ENCODE measurements around the gene CPZ.

The CPZ gene

DNA sequence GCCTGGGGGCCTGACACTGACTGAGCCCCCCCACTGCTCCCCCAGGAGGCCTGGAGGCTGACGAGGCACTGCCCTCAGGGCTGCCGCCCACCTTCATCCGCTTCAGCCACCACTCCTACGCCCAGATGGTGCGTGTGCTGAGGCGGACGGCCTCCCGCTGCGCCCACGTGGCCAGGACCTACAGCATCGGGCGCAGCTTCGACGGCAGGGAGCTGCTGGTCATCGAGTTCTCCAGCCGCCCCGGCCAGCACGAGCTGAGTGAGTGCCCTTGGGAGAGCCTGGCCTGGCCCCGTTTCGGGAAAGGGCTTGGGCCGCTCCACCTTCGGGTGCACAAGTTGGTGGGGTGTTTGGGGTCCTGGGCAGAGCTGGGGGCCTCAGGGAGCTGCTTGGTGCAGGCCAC, 11.4 kb downstream of the CPZ start:
- in situ Hi-C loops (cut with HindIII; ENCODE audit: low pct_ligation_motif_present, low pct_unique_long_range_greater_than_20kb, low sequenced_read_pairs) = no loop called here
- DNase-seq = no peak

DNA sequence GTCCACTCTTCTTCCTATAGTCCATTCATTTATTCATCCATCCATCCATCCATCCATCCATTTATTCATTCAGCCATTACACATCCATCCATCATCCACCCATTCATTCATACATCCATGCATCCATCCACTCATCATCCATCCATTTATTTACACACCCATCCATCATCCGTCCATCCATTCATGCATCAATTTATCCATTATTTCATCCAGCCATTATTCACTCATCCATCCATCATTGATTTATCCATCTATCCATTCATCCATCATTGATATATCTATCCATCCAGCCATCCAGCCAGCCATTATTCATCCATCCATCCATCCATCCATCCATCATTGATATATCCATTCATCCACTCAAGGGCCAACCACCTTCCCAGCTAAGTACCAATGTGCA, 12.7 kb downstream of the CPZ start:
- DNase-seq = no peak
- in situ Hi-C loops (cut with HindIII; ENCODE audit: low pct_ligation_motif_present, low pct_unique_long_range_greater_than_20kb, low sequenced_read_pairs) = no loop called here

DNA sequence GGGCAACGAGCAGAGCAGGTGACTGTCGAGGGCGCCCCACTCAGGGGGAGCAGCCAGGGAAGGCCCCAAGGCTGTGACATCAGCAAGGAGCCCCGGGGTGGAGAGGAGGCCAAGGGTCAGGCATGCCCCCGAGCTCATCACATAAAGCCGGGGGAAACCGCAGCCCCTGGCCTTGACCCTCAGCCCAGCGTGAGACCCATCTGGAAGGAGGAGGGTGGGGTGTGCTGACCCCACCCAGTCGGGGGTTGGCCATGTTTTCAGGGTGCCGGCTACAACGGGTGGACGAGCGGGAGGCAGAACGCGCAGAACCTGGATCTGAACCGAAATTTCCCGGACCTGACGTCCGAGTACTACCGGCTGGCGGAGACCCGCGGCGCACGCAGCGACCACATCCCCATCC, 13.9 kb downstream of the CPZ start:
- DNase-seq = no peak
- in situ Hi-C loops (cut with HindIII; ENCODE audit: low pct_ligation_motif_present, low pct_unique_long_range_greater_than_20kb, low sequenced_read_pairs) = no loop called here

DNA sequence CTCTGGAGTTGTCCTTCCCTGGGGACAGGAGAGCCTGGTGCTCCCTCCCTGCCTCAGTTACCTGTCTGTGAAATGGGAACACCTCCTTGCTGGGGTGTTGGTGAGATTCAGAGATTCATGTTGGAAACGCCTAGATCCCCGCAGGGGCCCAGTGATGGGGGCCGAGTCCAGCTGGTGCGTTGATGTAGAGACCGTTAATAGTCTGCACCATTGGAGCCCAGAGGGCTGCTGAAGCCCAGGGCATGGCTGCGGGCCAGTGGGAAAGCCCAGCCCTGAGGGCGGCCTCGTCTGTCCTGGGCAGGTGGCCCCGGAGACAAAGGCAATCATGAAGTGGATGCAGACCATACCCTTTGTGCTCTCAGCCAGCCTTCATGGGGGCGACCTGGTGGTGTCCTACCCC, 14.4 kb downstream of the CPZ start:
- DNase-seq = no peak
- in situ Hi-C loops (cut with HindIII; ENCODE audit: low pct_ligation_motif_present, low pct_unique_long_range_greater_than_20kb, low sequenced_read_pairs) = no loop called here

DNA sequence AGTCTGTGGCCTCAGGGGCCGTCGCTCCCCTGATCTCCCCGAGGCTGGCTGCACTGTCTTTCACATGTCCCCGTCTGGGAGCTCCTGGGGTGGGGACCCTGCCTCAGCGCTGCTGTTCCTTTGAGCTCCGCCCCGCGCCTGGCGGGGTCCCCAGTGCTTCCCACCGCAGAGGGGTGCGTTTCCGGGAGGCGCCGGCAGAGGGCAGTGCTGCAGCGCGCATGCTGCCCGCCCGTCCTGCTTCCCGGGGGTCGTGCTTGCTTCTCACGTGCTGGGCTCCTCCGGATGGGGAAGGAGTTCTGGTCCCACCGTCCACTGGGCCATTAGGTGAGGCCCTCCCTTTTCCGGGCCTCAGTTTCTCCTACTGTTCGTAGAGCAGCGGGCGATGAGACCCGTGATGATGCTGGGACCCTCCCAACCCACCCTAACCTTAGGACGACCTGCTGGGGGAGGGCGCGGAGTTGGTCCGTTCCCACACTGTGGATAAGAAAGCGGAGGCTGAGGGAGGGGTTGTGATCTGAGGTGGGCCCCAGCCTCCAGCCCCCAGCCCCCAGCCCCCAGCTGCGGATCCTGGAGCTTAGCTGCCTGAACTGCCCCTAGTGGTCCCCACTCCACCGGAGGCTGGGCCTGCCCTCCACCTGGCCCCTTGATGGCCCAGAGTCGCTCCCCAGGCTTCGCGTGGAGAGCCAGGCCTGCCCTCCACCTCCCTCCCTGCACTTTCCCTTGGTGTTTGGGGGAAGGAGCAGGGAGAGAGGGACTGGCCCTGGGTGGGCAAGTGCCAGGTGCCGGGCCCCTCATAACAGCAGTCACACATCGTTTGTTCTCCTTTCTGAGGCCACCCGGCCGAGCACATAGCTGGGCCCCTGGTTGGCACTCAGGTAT, 15.3 kb downstream of the CPZ start:
- peak; percentile 17 for DNase-seq
- in situ Hi-C loops (cut with HindIII; ENCODE audit: low pct_ligation_motif_present, low pct_unique_long_range_greater_than_20kb, low sequenced_read_pairs) = no loop called here

DNA sequence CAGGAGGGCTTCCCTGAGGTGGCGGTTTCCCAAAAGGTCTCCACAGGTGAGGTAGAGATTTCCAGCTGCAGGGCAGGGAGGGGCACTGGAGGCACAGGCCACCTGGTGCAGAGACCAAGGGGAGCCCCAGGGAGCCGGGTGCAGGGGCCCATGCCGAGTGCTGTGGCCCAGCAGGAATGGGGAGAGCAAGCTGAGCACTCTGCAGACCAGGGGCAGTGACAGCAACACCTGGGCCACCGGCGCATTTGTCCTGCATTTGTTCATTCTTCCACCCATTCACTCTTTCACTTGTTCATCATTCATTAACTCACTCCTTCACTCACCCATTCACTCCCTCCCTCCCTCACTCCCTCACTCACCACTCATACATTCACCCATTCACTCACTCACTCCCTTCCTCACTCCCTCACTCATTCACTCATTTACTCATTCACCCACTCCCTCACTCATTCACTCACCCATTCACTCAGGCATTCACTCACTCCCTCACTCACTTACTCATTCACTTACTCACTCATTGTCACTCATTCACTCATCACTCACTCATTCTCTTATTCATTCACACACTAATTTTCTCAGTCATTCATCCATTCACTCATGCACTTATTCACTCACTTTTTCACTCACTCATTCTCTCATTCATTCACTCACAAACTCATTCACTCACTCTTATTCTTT, 16.3 kb downstream of the CPZ start:
- DNase-seq = no peak
- in situ Hi-C loops (cut with HindIII; ENCODE audit: low pct_ligation_motif_present, low pct_unique_long_range_greater_than_20kb, low sequenced_read_pairs) = no loop called here

GRCh38 chr4:8609406-8609805, 16.8 kb downstream of the CPZ start:
- in situ Hi-C loops (cut with HindIII; ENCODE audit: low pct_ligation_motif_present, low pct_unique_long_range_greater_than_20kb, low sequenced_read_pairs) = no loop called here
- DNase-seq = no peak

DNA sequence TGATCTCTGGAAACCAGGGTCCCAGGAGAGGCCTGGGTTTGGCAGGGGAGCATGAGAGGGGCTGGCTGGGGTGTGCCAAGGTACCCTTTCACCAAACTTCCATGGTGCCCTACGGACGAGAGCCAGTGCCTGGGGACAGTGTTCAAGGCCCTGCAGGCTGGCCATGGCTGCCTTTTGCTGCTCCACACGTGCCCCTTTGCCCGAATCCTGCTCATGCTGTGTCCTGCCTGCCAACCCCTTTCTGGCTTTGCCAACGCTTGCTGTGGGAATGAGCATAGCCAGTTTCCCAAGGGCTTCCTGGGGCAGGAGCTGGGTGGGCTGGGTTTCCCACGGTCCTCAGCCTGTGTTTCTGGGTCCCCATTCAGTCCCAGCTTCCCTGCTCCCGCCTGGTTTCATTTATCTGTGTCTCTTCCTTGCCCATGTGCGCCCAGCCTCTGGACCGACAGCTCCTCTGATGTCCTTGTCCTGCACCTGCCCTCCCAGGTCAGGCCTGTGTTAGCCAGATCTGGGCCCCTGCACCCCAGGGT, 17.3 kb downstream of the CPZ start:
- DNase-seq = no peak
- in situ Hi-C loops (cut with HindIII; ENCODE audit: low pct_ligation_motif_present, low pct_unique_long_range_greater_than_20kb, low sequenced_read_pairs) = no loop called here

DNA sequence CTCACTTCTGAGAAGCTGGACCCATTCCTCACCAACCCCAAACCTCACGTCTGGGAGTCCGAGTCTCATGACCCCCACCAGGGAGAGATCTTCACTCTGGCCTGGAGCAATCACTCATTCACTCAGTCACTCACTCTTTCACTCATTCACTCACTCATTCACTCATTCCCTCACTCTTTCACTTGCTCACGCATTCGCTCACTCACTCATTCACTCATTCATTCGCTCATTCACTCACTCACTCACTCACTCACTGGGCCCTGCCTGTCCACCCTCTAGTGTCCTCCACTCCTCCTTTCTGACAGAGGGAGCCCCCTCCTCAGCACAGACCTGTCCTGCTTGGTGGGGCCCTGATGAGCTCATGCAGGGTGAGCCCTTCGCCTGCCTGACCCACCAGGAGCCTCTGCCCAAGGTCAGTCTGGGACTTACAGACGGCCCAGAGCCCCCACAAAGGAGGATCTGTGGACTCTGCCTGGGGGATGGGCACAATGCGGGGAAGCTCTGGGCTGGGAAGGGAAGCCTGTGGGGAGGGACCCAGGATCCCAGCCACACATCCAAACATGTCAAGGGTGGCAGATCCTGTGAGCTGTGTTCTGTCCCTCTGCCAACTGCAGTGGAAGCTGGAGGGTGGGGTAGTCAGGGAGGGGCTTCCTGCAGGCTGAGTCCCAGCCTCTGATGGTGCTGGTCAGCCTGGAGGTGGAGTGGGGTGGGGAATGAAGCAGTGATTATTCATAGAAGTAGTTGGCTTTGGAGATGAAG, 18.5 kb downstream of the CPZ start:
- in situ Hi-C loops (cut with HindIII; ENCODE audit: low pct_ligation_motif_present, low pct_unique_long_range_greater_than_20kb, low sequenced_read_pairs) = no loop called here
- no peak for DNase-seq

GRCh38 chr4:8612646-8613045, 20.1 kb downstream of the CPZ start:
- no peak for DNase-seq
- in situ Hi-C loops (cut with HindIII; ENCODE audit: low pct_ligation_motif_present, low pct_unique_long_range_greater_than_20kb, low sequenced_read_pairs) = no loop called here

- in situ Hi-C loops (cut with HindIII; ENCODE audit: low pct_ligation_motif_present, low pct_unique_long_range_greater_than_20kb, low sequenced_read_pairs) = no loop called here
- no peak for DNase-seq
Observed at GRCh38 chr4:8613421-8614364, 21.1 kb downstream of the CPZ start.

GRCh38 chr4:8614365-8615193, 22.0 kb downstream of the CPZ start:
- no peak for DNase-seq
- in situ Hi-C loops (cut with HindIII; ENCODE audit: low pct_ligation_motif_present, low pct_unique_long_range_greater_than_20kb, low sequenced_read_pairs) = no loop called here

DNA sequence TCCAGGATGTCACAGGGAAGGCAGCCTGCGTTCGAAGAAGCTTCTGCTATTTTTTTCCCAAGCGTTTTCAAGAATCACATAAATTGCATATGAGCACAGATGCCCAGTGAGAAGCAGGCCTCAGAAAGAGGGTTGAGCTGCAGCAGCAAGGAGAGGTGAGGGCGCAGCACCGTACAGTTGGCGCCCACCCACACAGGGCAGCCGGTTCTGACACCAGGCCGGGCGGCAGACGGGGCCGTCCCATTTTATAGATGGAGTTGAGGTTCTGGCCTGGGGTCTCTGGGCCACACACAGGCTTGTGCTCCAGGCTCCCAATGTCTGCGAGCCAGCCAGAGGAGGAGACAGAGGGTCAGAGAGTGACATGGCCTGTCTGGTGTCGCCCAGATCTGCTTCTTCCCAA, 22.8 kb downstream of the CPZ start:
- no peak for DNase-seq
- in situ Hi-C loops (cut with HindIII; ENCODE audit: low pct_ligation_motif_present, low pct_unique_long_range_greater_than_20kb, low sequenced_read_pairs) = no loop called here

DNA sequence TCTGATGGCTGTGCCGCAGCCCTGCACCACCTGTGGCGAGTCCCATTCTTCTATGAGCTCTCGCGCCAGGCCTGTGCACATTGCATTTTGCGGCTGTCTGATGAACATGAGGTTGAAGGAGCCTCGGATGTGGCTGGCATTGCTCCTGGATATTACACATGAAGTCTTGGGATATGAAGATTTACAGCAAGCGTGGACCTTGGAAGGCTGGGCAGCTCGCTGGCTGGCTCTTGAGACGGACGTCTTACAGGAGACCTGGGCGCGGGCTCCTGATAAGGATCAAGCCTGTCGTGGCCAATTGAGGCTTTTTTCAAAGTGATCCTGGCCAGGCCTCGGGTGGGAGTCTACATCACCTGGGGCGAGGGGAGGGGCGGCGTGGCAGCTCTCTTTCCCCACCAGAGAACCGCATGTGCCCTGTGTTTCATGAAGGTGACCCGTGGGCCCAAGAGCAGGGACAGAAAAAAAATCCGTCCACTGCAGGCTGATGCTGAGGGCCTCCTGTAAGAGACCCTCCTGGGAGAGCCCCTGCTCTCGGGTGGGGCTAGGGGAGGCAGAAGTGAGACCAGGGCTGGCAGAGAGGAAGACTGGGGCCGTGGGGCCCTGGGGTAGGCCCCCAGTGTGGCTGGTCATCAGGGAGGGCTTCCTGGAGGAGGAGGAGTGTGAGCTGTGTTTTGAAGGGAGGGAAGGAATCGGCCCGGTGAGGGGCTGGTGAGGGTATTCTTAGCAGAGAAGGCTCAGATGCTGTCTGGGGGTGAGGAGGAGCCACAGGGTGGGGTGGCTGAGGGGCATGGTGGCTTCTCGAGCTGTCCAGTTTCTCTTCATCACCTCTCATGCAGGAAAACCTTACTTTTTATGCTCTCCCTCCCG, 23.6 kb downstream of the CPZ start:
- in situ Hi-C loops (cut with HindIII; ENCODE audit: low pct_ligation_motif_present, low pct_unique_long_range_greater_than_20kb, low sequenced_read_pairs) = no loop called here
- no peak for DNase-seq

DNA sequence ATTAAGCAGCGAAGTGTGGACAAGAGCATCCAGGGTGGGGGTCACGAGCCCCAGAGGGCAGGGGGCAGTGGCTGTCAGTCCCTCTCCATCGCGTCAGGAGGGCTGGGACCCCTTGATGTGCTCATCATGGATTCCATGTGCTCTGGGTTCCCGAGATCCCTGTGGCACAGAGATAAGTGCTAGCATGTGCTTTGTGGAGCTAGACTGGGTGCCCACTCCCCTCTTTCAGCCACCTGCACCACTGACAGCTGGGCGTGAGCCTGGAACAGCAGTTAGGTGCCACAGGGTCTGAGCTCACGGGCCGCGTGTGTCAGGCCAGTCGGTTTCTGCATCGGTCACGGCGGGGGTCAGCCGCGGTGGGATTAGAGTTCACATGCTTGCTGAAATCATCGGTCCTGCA, 24.3 kb downstream of the CPZ start:
- in situ Hi-C loops (cut with HindIII; ENCODE audit: low pct_ligation_motif_present, low pct_unique_long_range_greater_than_20kb, low sequenced_read_pairs) = no loop called here
- DNase-seq = no peak

DNA sequence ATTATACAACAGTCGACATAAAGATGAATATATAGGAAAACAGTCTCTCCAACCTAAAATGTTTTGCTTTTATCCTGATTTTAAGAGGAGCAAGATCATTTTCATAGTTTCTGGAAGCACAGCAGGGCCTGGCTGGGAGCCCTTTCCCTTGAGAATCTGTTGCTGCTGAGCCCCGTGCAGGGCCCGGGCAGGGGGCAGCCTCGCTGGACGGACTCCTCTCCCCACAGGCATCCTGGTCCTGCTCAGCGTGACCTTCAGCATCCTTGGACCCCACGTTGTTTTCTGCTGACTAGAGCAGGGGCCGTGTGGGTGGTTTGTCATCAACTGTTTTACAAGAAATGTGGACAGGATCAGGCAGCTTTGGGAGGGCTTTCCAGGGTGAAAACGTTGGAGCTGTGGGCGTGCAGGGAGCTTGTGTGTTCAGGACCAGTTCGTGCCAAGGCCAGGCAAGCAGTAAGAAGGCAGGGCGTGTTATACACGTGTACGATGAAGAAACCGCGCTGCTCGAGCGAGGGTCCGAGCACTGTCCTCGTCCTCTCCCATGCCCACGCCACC, 25.0 kb downstream of the CPZ start:
- in situ Hi-C loops (cut with HindIII; ENCODE audit: low pct_ligation_motif_present, low pct_unique_long_range_greater_than_20kb, low sequenced_read_pairs) = no loop called here
- no peak for DNase-seq

All from ACHN (cell line).